ENCODE measurements around the gene SUPT16H. TPM values are rescaled to one million over a fixed set of nuclear protein-coding genes. Genes with fewer than 3 reads are reported as not detected.

The SUPT16H gene
- total RNA-seq, 1 donor from 2014 or later = 77.8 TPM

GRCh38 chr14:21395450-21395849 is 11.6 kb upstream of the SUPT16H start:
- DNase-seq (ENCODE audit: low read depth) = no peak
- no peaks in the 10 kb centered on the region for H3K27me3 ChIP-seq (ENCODE audit: control insufficient read depth, insufficient read depth, low read length)
- H3K36me3 ChIP-seq (ENCODE audit: control insufficient read depth, insufficient read depth, low read length) = peaks cover 8% of the 10 kb centered on the region
- H3K4me3 ChIP-seq (ENCODE audit: low read depth, low read length) = no peak overlapping the region
- TF ChIP-seq, protein P1, sequence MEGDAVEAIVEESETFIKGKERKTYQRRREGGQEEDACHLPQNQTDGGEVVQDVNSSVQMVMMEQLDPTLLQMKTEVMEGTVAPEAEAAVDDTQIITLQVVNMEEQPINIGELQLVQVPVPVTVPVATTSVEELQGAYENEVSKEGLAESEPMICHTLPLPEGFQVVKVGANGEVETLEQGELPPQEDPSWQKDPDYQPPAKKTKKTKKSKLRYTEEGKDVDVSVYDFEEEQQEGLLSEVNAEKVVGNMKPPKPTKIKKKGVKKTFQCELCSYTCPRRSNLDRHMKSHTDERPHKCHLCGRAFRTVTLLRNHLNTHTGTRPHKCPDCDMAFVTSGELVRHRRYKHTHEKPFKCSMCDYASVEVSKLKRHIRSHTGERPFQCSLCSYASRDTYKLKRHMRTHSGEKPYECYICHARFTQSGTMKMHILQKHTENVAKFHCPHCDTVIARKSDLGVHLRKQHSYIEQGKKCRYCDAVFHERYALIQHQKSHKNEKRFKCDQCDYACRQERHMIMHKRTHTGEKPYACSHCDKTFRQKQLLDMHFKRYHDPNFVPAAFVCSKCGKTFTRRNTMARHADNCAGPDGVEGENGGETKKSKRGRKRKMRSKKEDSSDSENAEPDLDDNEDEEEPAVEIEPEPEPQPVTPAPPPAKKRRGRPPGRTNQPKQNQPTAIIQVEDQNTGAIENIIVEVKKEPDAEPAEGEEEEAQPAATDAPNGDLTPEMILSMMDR (IDR thresholded peaks at IDR 0.05; ENCODE audit: insufficient read depth, low read length, poor library complexity, severe bottlenecking) = no peak

DNA sequence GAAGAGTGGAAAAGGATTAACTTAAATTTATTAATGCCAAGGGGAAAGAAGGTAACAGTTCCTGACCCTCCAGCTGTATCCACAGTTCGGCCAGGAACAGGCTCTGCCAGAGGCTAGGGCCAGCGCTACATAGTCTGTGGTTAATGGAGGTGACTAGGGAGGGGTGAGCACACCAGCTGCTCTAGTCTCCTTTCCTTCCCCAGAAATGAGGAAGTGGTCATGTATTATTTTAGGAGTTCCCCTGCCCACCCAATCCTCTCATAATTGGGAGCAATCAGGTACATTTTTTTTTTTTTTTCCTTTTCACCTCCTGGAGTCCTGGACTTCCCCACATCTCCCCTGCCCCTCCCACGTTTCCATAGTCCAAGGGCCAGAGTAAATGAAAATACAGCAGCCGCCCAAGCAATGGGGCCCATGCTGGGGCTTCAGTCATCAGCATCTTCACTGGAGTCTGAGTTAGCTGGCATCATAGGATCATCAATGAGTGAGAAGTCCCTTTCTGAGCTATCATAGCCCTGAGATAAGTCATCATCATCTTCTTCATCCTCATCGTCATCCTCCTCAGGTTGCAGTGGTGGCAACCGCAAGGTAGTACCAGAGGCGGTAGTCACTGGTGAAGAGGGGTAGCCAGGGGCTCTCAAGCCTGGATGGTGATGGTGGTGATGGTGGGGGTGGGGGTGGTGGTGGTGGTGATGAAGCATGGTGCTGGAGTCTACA is 1.5 kb upstream of the SUPT16H start:
- no peak overlapping the region for H3K4me3 ChIP-seq (ENCODE audit: low read depth, low read length)
- TF ChIP-seq, protein P1 (IDR thresholded peaks at IDR 0.05; ENCODE audit: insufficient read depth, low read length, poor library complexity, severe bottlenecking) = no peak
- H3K36me3 ChIP-seq (ENCODE audit: control insufficient read depth, insufficient read depth, low read length) = no peaks in the 10 kb centered on the region
- no peak for DNase-seq (ENCODE audit: low read depth)
- no peaks in the 10 kb centered on the region for H3K27me3 ChIP-seq (ENCODE audit: control insufficient read depth, insufficient read depth, low read length)

- TF ChIP-seq, protein P1 (IDR thresholded peaks at IDR 0.05; ENCODE audit: insufficient read depth, low read length, poor library complexity, severe bottlenecking) = no peak
- DNase-seq (ENCODE audit: low read depth) = no peak
- peak overlapping the region; percentile 82 for H3K4me3 ChIP-seq (ENCODE audit: low read depth, low read length)
- H3K36me3 ChIP-seq (ENCODE audit: control insufficient read depth, insufficient read depth, low read length) = no peaks in the 10 kb centered on the region
- H3K27me3 ChIP-seq (ENCODE audit: control insufficient read depth, insufficient read depth, low read length) = no peaks in the 10 kb centered on the region
Observed at GRCh38 chr14:21384494-21384851, 654 bp upstream of the SUPT16H start.

DNA sequence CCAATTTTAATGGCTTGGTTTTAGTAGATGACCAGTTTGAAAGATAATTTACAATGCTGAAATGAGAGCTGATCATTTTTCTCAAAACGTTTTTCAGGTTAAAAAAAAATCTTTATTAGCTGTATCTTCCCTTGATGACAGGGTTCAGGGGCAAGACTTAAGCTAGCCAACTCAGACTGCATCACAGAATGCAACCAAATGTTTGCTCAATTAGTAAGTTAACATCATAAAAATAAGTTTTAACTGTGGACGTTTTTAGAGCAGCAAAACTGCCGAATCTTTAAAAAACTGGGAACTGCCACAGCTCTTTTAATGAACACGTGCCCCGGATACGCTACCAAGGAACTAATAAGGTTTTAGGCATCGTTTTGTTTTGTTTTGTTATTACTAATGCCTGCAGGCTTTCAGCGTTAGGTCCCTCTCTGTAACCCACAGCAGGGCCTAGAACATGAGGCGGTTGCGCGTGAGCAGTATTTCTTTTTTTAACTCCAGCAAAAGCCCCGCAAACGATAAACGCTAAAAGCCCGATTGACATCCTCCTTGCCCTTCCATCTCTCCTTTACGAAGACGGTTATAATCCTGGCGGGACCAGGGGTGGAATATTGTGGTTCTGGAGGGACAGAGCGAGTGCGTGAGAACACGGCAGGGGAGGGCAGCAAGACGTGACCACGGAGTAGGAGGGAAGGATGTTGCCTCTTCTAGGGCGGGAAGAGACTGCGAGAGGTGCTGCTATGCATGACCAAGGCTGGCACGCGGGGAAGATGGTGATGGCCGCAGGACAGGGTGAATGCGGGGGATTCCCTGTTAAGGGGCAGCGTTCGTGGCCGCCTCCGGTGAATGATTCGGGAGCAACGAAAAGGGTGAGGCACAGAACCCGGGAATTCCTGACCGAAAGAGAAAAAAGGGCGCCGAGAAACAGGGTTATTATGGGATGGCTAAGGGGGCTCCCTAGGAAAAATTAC is 652 bp downstream of the SUPT16H start:
- Histone ChIP-seq H3K4me3 (ENCODE audit: low read depth, low read length) (peak overlapping the region; percentile 82), H3K27me3 (ENCODE audit: control insufficient read depth, insufficient read depth, low read length) (no peaks in the 10 kb centered on the region), H3K36me3 (ENCODE audit: control insufficient read depth, insufficient read depth, low read length) (no peaks in the 10 kb centered on the region)
- TF ChIP-seq, protein P1 (IDR thresholded peaks at IDR 0.05; ENCODE audit: insufficient read depth, low read length, poor library complexity, severe bottlenecking) = no peak
- no peak for DNase-seq (ENCODE audit: low read depth)

DNA sequence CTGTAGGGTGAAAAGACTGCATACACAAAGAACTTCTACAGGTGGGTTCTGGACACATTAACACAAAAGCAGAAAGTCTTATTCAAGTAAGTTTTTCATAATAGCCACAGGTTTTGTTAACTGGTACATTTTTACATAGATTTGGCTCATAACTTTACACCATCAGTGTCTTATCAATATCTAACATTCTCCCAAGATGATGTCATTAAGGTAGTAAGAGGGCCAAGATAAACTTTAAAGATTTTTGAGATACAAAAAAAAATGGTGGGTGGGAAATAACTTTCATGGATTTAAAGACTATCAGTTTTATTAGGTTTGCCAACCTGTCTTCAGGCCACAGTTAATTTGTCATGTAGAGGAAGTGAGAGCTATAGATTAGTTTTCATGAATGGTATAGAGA is 1.7 kb downstream of the SUPT16H start:
- DNase-seq (ENCODE audit: low read depth) = no peak
- TF ChIP-seq, protein P1 (IDR thresholded peaks at IDR 0.05; ENCODE audit: insufficient read depth, low read length, poor library complexity, severe bottlenecking) = no peak
- Histone ChIP-seq H3K27me3 (ENCODE audit: control insufficient read depth, insufficient read depth, low read length) (no peaks in the 10 kb centered on the region), H3K36me3 (ENCODE audit: control insufficient read depth, insufficient read depth, low read length) (no peaks in the 10 kb centered on the region), H3K4me3 (ENCODE audit: low read depth, low read length) (peak overlapping the region; percentile 5)

All from kidney epithelial cell (primary cell).